HFFc6 (cell line): Measurements from ENCODE around the gene DYNC1H1. TPM values are rescaled to one million over a fixed set of nuclear protein-coding genes. Genes with fewer than 3 reads are reported as not detected.
A peak's percentile ranks its signal among the peaks of the same experiment; 100 is the strongest.

Experiments used
- DNase-seq: peaks from one replicate; pipeline ENCODE4 v3.0.0-alpha.2; 2018
- H3K27ac Mint-ChIP-seq: 2 replicates; pipeline ENCODE4 v1.8.0; 2020; ENCODE audit warnings: mild to moderate bottlenecking, mixed read lengths
- H3K27me3 Mint-ChIP-seq: 2 replicates; pipeline ENCODE4 v1.8.0; 2021; ENCODE audit warnings: mild to moderate bottlenecking, moderate library complexity, mixed read lengths; ENCODE audit not compliant: insufficient read depth
- H3K36me3 Mint-ChIP-seq: 2 replicates; pipeline ENCODE4 v1.8.0; 2021; ENCODE audit warnings: low read depth, mixed read lengths
- H3K4me1 Mint-ChIP-seq: 2 replicates; pipeline ENCODE4 v1.8.0; 2020; ENCODE audit warnings: low read depth, mixed read lengths
- H3K4me3 Mint-ChIP-seq: 2 replicates; pipeline ENCODE4 v1.8.0; 2020; ENCODE audit warnings: mild to moderate bottlenecking, moderate library complexity, mixed read lengths
- H3K9me3 Mint-ChIP-seq: 2 replicates; pipeline ENCODE4 v1.8.0; 2020; ENCODE audit warnings: mild to moderate bottlenecking, mixed read lengths
- CTCF ChIP-seq: fragments of 200-600 bp; sonication (generic); IDR thresholded peaks from 2 replicates; pipeline ENCODE4 v1.5.0; 2021; ENCODE audit warnings: antibody characterized with exemption, mild to moderate bottlenecking
- long read RNA-seq: library from polyadenylated mRNA; unstranded; transcript quantifications from one replicate; pipeline ENCODE4 v2.0.0, GENCODE V29; 2019
- total RNA-seq, 6 experiments: library from RNA; stranded (reverse); fragmentation: NEBNext Ultra II Directional; extraction: Animal tissue kit (Norgen Biotek cat#: 25700); gene quantifications; 2 replicates in 1 of 6; 3 replicates in 5 of 6; pipeline ENCODE4 v1.2.3, GENCODE V29; 2021

Gene DYNC1H1
- 100 to 1,000 TPM; 364 to 643 (median 408) TPM for total RNA-seq
- long read RNA-seq, transcript DYNC1H1-226 (13 exons, 2,163 nt): major isoform, 6 of 191 reads
- long read RNA-seq, partial matches to known transcripts: 172 of 191 reads
- long read RNA-seq, other reads (novel, unspliced or antisense): 8 of 191 reads

- H3K27me3 Mint-ChIP-seq: no peaks in the 10 kb centered on the region
- H3K4me1 Mint-ChIP-seq: peaks cover 72% of the 10 kb centered on the region
- no peaks in the 10 kb centered on the region for H3K9me3 Mint-ChIP-seq
- H3K27ac Mint-ChIP-seq: peak within 1 kb of the TSS; percentile 91
- DNase-seq: peak; percentile 79
- peaks cover 31% of the 10 kb centered on the region for H3K36me3 Mint-ChIP-seq
- no peak for TF ChIP-seq CTCF
- H3K4me3 Mint-ChIP-seq: peak within 1 kb of the TSS; percentile 97
Observed at GRCh38 chr14:101964297-101965180, at the start of gene DYNC1H1. Gene DYNC1H1, plus strand, starts transcription at chr14:101964573. Its CDS starts 119 bp downstream, at chr14:101964692.

DNA sequence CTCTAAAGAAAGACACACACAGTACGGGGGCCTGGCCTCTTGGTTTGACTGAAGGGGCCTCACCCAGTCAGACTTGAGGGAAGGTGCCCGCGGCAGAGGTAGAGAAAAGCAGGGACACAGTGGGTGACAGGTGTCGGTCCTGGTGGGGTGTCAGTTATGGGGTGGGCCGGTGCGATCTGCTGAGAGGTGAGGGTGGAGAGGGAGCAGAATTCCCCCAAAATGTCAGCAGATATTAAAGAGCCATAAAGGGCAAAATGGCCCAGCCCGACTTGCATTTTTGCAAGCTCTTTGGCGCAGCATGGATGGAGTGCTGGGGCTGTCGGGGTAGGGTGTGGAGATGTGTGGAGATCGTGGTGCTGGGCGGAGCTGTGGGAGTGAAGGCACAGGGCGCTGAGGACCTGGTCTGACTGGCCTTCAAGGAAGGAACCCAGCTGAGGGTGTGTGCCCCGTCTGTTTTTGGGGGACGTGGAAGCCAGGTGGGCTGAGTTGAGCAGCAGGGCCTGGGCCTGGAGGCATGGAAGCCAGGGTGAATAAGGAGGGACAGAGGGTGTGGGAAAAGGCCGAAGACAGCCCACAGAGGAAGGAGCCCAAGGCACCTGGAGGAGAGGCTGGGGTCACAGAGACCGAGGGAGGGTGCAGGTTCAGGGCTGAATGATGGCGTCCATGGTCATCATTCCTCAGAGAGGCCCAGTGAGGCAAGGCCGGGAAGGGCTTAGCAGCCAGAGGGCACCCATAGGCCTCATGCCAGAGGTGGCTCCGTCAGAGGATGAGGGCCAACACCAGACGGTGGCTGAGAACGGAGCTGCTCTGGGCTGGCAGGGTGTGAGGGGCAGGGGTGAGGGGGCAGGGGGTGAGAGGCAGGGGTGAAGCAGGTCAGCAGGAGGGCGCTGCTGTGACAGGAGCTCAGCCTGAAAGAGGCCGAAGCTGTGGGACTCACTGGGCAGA lies 48.2 kb upstream of the DYNC1H1 start:
- H3K36me3 Mint-ChIP-seq: peaks cover 9% of the 10 kb centered on the region
- no peak overlapping the region for H3K27ac Mint-ChIP-seq
- H3K4me1 Mint-ChIP-seq: no peaks in the 10 kb centered on the region
- no peak for TF ChIP-seq CTCF
- DNase-seq: no peak
- no peak overlapping the region for H3K4me3 Mint-ChIP-seq
- H3K27me3 Mint-ChIP-seq: peaks cover 8% of the 10 kb centered on the region
- no peaks in the 10 kb centered on the region for H3K9me3 Mint-ChIP-seq

GRCh38 chr14:101916816-101917412 lies 47.5 kb upstream of the DYNC1H1 start:
- peaks cover 16% of the 10 kb centered on the region for H3K36me3 Mint-ChIP-seq
- H3K27me3 Mint-ChIP-seq: peaks cover 8% of the 10 kb centered on the region
- no peak overlapping the region for H3K27ac Mint-ChIP-seq
- no peak for DNase-seq
- H3K4me3 Mint-ChIP-seq: no peak overlapping the region
- no peak for TF ChIP-seq CTCF
- no peaks in the 10 kb centered on the region for H3K4me1 Mint-ChIP-seq
- no peaks in the 10 kb centered on the region for H3K9me3 Mint-ChIP-seq

- no peak overlapping the region for H3K4me3 Mint-ChIP-seq
- no peak for TF ChIP-seq CTCF
- H3K27ac Mint-ChIP-seq: no peak overlapping the region
- peaks cover 6% of the 10 kb centered on the region for H3K27me3 Mint-ChIP-seq
- DNase-seq: no peak
- no peaks in the 10 kb centered on the region for H3K9me3 Mint-ChIP-seq
- H3K36me3 Mint-ChIP-seq: peaks cover 18% of the 10 kb centered on the region
- H3K4me1 Mint-ChIP-seq: no peaks in the 10 kb centered on the region
Observed at GRCh38 chr14:101917413-101918017, 46.9 kb upstream of the DYNC1H1 start.
